Cardiac muscle cell (in vitro differentiated cells and primary cell): ENCODE measurements around the gene ZNF692. TPM values are rescaled to one million over a fixed set of nuclear protein-coding genes. Genes with fewer than 3 reads are reported as not detected.
"Not testable (repeated sequence)": the region's sequence is repeated elsewhere in the genome, so short reads cannot be mapped to it uniquely, and the experiment has no call there.

Experiments
- DNase-seq, 2 donors: peaks; one replicate each; pipeline versions ENCODE4 v3.0.0 to v3.0.0-alpha.2; 2010 to 2017; ENCODE audit warnings: low read depth in 1 of 2, low spot score in 1 of 2
- H3K27ac ChIP-seq: fragments of 200-600 bp; sonication (generic); 2 replicates; pipeline ENCODE4 v1.5.1; 2016
- H3K27me3 ChIP-seq: fragments of 200-600 bp; sonication (generic); 2 replicates; pipeline ENCODE4 v1.6.0; 2016; ENCODE audit warnings: control low read depth
- H3K36me3 ChIP-seq: fragments of 200-600 bp; sonication (generic); 2 replicates; pipeline ENCODE4 v1.5.1; 2016; ENCODE audit warnings: control low read depth
- H3K4me1 ChIP-seq: fragments of 200-600 bp; sonication (generic); 2 replicates; pipeline ENCODE4 v1.8.1; 2017; ENCODE audit warnings: low read depth, mild to moderate bottlenecking, mixed run types
- H3K4me3 ChIP-seq: fragments of 200-600 bp; sonication (generic); 2 replicates; pipeline ENCODE4 v1.5.1; 2016; ENCODE audit warnings: mild to moderate bottlenecking
- H3K9me3 ChIP-seq: fragments of 200-600 bp; sonication (generic); 2 replicates; pipeline ENCODE4 v1.5.1; 2017; ENCODE audit warnings: low read depth, mild to moderate bottlenecking, control low read depth
- CTCF ChIP-seq: IDR thresholded peaks from 2 replicates; pipeline ENCODE4 v1.5.1; 2012; ENCODE audit warnings: low read depth, mild to moderate bottlenecking, low read length
- polyA plus RNA-seq: library from polyadenylated mRNA; unstranded; fragments of >200 nt; fragmentation: Nextera tagmentation; extraction: Ambion mirVana; gene quantifications from 2 replicates; pipeline ENCODE4 v1.2.1, GENCODE V29; 2016
- total RNA-seq: library from RNA; depleted of rRNA; stranded (reverse); fragments of >200 nt; gene quantifications from 2 replicates; pipeline ENCODE4 v1.2.3, GENCODE V29; 2016

Gene ZNF692
- total and polyA plus RNA-seq, 2 experiments from 2014 or later, result 98.9 to 128 TPM

- H3K9me3 ChIP-seq, result no peaks in the 10 kb centered on the region
- no peak overlapping the region for H3K4me3 ChIP-seq
- DNase-seq, result peak in 1 of 2 donors; percentile 22
- H3K27ac ChIP-seq, result peak overlapping the region; percentile 32
- H3K4me1 ChIP-seq, result peaks cover 9% of the 10 kb centered on the region
- TF ChIP-seq CTCF, result no peak
- no peaks in the 10 kb centered on the region for H3K36me3 ChIP-seq
- H3K27me3 ChIP-seq, result no peaks in the 10 kb centered on the region
Observed at GRCh38 chr1:248804771-248805681, 53.9 kb downstream of the ZNF692 start.

- H3K27ac ChIP-seq, H3K9me3 ChIP-seq, H3K27me3 ChIP-seq, H3K4me1 ChIP-seq, H3K36me3 ChIP-seq, H3K4me3 ChIP-seq, DNase-seq: not testable (repeated sequence)
Observed at GRCh38 chr1:248803501-248803900, 55.4 kb downstream of the ZNF692 start.

DNA sequence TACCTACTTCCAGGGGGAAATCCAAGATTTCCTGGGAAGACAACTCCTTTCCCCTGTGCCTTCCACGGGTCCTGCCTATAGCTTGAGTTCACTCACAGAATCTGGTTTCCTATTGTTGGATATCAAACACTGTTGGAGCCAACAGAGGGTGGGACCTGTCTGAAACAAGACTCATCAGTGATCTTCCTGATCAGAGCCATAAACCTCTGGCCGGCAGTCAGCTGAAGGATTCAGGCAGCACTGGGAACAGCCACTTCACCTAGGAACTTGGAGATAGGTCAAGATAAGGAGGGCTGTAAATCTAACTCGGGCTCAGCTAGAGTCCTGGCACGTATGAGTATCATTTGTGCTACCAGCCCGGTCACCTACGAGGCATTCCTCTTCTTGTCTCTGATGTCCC, 56.4 kb downstream of the ZNF692 start:
- Histone ChIP-seq H3K4me3 (no peak overlapping the region), H3K4me1 (peaks cover 9% of the 10 kb centered on the region)
- DNase-seq, result no peak

GRCh38 chr1:248800459-248800858, 58.4 kb downstream of the ZNF692 start:
- DNase-seq, result no peak
- H3K9me3 ChIP-seq, result no peaks in the 10 kb centered on the region
- H3K36me3 ChIP-seq, result no peaks in the 10 kb centered on the region
- H3K27ac ChIP-seq, result no peak overlapping the region
- no peak overlapping the region for H3K4me3 ChIP-seq
- TF ChIP-seq CTCF, result no peak
- no peaks in the 10 kb centered on the region for H3K27me3 ChIP-seq
- peaks cover 3% of the 10 kb centered on the region for H3K4me1 ChIP-seq

More for the DNA sequence above, 56.4 kb downstream of the ZNF692 start:
- Histone ChIP-seq H3K9me3 (no peaks in the 10 kb centered on the region), H3K27ac (no peak overlapping the region), H3K36me3 (no peaks in the 10 kb centered on the region), H3K27me3 (no peaks in the 10 kb centered on the region)
- TF ChIP-seq CTCF, result no peak

Other genes starting within 250 kb of the ZNF692 start
- not detected in 2 replicates for gene OR2T11, start 224.0 kb downstream of the ZNF692 start, total RNA-seq
- not detected in 2 replicates for gene OR2T11, start 224.0 kb downstream of the ZNF692 start, polyA plus RNA-seq
- gene OR2T35, start 213.8 kb downstream of the ZNF692 start, total RNA-seq, result not detected in 2 replicates
- gene OR2T35, start 213.8 kb downstream of the ZNF692 start, polyA plus RNA-seq, result not detected in 2 replicates
- gene OR2T27, start 203.6 kb downstream of the ZNF692 start, total RNA-seq, result not detected in 2 replicates
- gene OR2T27, start 203.6 kb downstream of the ZNF692 start, polyA plus RNA-seq, result not detected in 2 replicates
- not detected in 2 replicates for gene OR14I1, start 156.3 kb downstream of the ZNF692 start, total RNA-seq
- gene OR14I1, start 156.3 kb downstream of the ZNF692 start, polyA plus RNA-seq, result not detected in 2 replicates
- not detected in 2 replicates for gene LYPD8, start 103.3 kb downstream of the ZNF692 start, total RNA-seq
- gene LYPD8, start 103.3 kb downstream of the ZNF692 start, polyA plus RNA-seq, result not detected in 2 replicates
- 34.8 and 39.7 TPM in 2 replicates for gene SH3BP5L, start 33.2 kb downstream of the ZNF692 start, total RNA-seq
- 11.0 and 14.1 TPM in 2 replicates for gene SH3BP5L, start 33.2 kb downstream of the ZNF692 start, polyA plus RNA-seq
- gene ZNF672, start 20.9 kb downstream of the ZNF692 start, total RNA-seq, result 66.3 and 72.5 TPM in 2 replicates
- 56.1 and 59.2 TPM in 2 replicates for gene ZNF672, start 20.9 kb downstream of the ZNF692 start, polyA plus RNA-seq
- gene PGBD2, start 47.1 kb upstream of the ZNF692 start, total RNA-seq, result 4.0 and 8.0 TPM in 2 replicates
- 4.8 and 5.8 TPM in 2 replicates for gene PGBD2, start 47.1 kb upstream of the ZNF692 start, polyA plus RNA-seq